CD14-positive monocyte (primary cell): ENCODE data around the gene GALT. TPM values are rescaled to one million over a fixed set of nuclear protein-coding genes. Genes with fewer than 3 reads are reported as not detected.

Source experiments
- DNase-seq, 3 donors: peaks; one replicate each; pipeline ENCODE4 v3.0.0-alpha.2; 2011 to 2022
- H2AFZ ChIP-seq: 2 replicates; pipeline ENCODE4 v1.6.0; 2012; ENCODE audit warnings: mild to moderate bottlenecking, low read depth, low read length, inconsistent platforms; ENCODE audit not compliant: insufficient read depth, poor library complexity, severe bottlenecking
- H3K27ac ChIP-seq, 2 donors: 1 replicate in 1 of 2; 2 replicates in 1 of 2; pipeline ENCODE4 v1.5.1; 2012 to 2013; ENCODE audit warnings: low read length in 2 of 2, control low read depth in 1 of 2, inconsistent platforms in 1 of 2, low read depth in 1 of 2, mild to moderate bottlenecking in 1 of 2
- H3K27me3 ChIP-seq, 2 donors: one replicate each; pipeline versions ENCODE4 v1.6.0 to v1.6.1; 2011 to 2013; ENCODE audit warnings: low read length in 2 of 2; ENCODE audit not compliant: control insufficient read depth in 2 of 2, insufficient read depth in 2 of 2
- H3K36me3 ChIP-seq, 2 donors: replicated peaks in 1 of 2; 1 replicate in 1 of 2; 2 replicates in 1 of 2; pipeline versions ENCODE4 v1.5.1 to v1.6.1; 2012 to 2013; ENCODE audit warnings: low read length in 2 of 2, control low read depth in 1 of 2, inconsistent platforms in 1 of 2, mild to moderate bottlenecking in 1 of 2; ENCODE audit not compliant: insufficient read depth in 2 of 2, control insufficient read depth in 1 of 2
- H3K4me1 ChIP-seq, 2 donors: 1 replicate in 1 of 2; 2 replicates in 1 of 2; pipeline versions ENCODE4 v1.5.1 to v1.6.1; 2012 to 2013; ENCODE audit warnings: low read length in 2 of 2, control low read depth in 1 of 2, inconsistent platforms in 1 of 2, mild to moderate bottlenecking in 1 of 2, moderate library complexity in 1 of 2; ENCODE audit not compliant: insufficient read depth in 2 of 2, control insufficient read depth in 1 of 2
- H3K4me2 ChIP-seq: replicated peaks from 2 replicates; pipeline ENCODE3; 2012; ENCODE audit warnings: low read length, moderate library complexity, mild to moderate bottlenecking; ENCODE audit not compliant: poor library complexity, severe bottlenecking; ENCODE audit errors: extremely low read depth
- H3K4me3 ChIP-seq, 3 experiments: fragments of 200-600 bp in 1 of 3; sonication (generic) in 1 of 3; replicated peaks in 1 of 3; 1 replicate in 2 of 3; 2 replicates in 1 of 3; pipeline ENCODE4 v1.5.1; 2011 to 2013; ENCODE audit warnings: low read length in 3 of 3, mild to moderate bottlenecking in 3 of 3, control low read depth in 2 of 3, low read depth in 2 of 3, inconsistent platforms in 1 of 3, moderate library complexity in 1 of 3
- H3K79me2 ChIP-seq: 2 replicates; pipeline ENCODE4 v1.6.0; 2012; ENCODE audit warnings: mild to moderate bottlenecking, control low read depth, inconsistent platforms, low read length, moderate library complexity; ENCODE audit not compliant: insufficient read depth
- H3K9ac ChIP-seq: 2 replicates; pipeline ENCODE4 v1.6.0; 2017; ENCODE audit warnings: low read length, mild to moderate bottlenecking; ENCODE audit not compliant: insufficient read depth, poor library complexity, severe bottlenecking
- H3K9me3 ChIP-seq, 2 donors: replicated peaks in 1 of 2; 1 replicate in 1 of 2; 2 replicates in 1 of 2; pipeline versions ENCODE4 v1.5.1 to v1.6.1; 2012 to 2013; ENCODE audit warnings: low read length in 2 of 2, control low read depth in 1 of 2; ENCODE audit not compliant: control insufficient read depth in 1 of 2, insufficient read depth in 1 of 2
- H4K20me1 ChIP-seq: 2 replicates; pipeline ENCODE4 v1.6.0; 2012; ENCODE audit warnings: mild to moderate bottlenecking, low read length, control low read depth, moderate library complexity; ENCODE audit not compliant: insufficient read depth
- H3K27ac Mint-ChIP-seq, 7 donors: one replicate each; pipeline ENCODE4 v1.8.0; 2020; ENCODE audit warnings: mild to moderate bottlenecking in 7 of 7, mixed read lengths in 7 of 7, moderate library complexity in 6 of 7, inconsistent platforms in 2 of 7
- H3K27me3 Mint-ChIP-seq, 3 donors: one replicate each; pipeline ENCODE4 v1.8.0; 2021 to 2022; ENCODE audit warnings: low read depth in 3 of 3, mild to moderate bottlenecking in 3 of 3, mixed read lengths in 3 of 3, moderate library complexity in 3 of 3, inconsistent platforms in 1 of 3
- H3K36me3 Mint-ChIP-seq, 2 donors: one replicate each; pipeline ENCODE4 v1.8.0; 2020; ENCODE audit warnings: mixed read lengths in 2 of 2, inconsistent platforms in 1 of 2, mild to moderate bottlenecking in 1 of 2
- H3K4me1 Mint-ChIP-seq: one replicate; pipeline ENCODE4 v1.8.0; 2020; ENCODE audit warnings: mild to moderate bottlenecking, mixed read lengths
- H3K4me3 Mint-ChIP-seq, 2 donors: one replicate each; pipeline ENCODE4 v1.8.0; 2020; ENCODE audit warnings: mild to moderate bottlenecking in 2 of 2, mixed read lengths in 2 of 2, moderate library complexity in 1 of 2
- H3K9me3 Mint-ChIP-seq, 7 donors: one replicate each; pipeline ENCODE4 v1.8.0; 2020 to 2022; ENCODE audit warnings: mixed read lengths in 7 of 7, mild to moderate bottlenecking in 6 of 7, moderate library complexity in 6 of 7, inconsistent platforms in 2 of 7
- CTCF ChIP-seq: fragments of 200-600 bp; IDR thresholded peaks from one replicate; pipeline ENCODE4 v1.8.0; 2022; ENCODE audit warnings: antibody characterized with exemption, mild to moderate bottlenecking
- WGBS: methylation state at CpG from one replicate; pipeline ENCODE4 v1.1.5; 2013; ENCODE audit warnings: missing lambda C conversion rate; ENCODE audit not compliant: insufficient coverage; 5-methylcytosine and 5-hydroxymethylcytosine counted together
- intact Hi-C, 2 donors: fragments of 100-400 bp; cut with micrococcal nuclease; formaldehyde crosslinking; loops; one replicate each; pipeline versions ENCODE4 v1.15.0 to v1.15.1; 2023
- polyA plus RNA-seq, 3 donors: library from polyadenylated mRNA; depleted of rRNA in 1 of 3; unstranded in 2 of 3; stranded (reverse) in 1 of 3; fragments of 300-500 nt in 2 of 3; fragments of >200 nt in 1 of 3; fragmentation: Illumina TruSeq in 2 of 3; gene quantifications; 1 replicate in 2 of 3; 2 replicates in 1 of 3; pipeline ENCODE4 v1.2.3, GENCODE V29; 2012 to 2021

GALT gene
- polyA plus RNA-seq, 3 donors: 25.6 to 103 (median 26.9) TPM

GRCh38 chr9:34629491-34629808, 17.0 kb upstream of the GALT start:
- H3K9me3 Mint-ChIP-seq: peaks cover 0 to 28% (median 4%) of the 10 kb centered on the region in 7 donors
- Histone ChIP-seq H3K27ac (no peak overlapping the region), H2AFZ (no peak overlapping the region), H3K4me3 (no peak overlapping the region), H3K27me3 (peaks cover 60 to 78% of the 10 kb centered on the region in 2 donors), H3K79me2 (no peaks in the 10 kb centered on the region), H3K9ac (no peak overlapping the region), H4K20me1 (no peaks in the 10 kb centered on the region), H3K36me3 (no peaks in the 10 kb centered on the region), H3K9me3 (peaks cover 0 to 23% of the 10 kb centered on the region in 2 donors), H3K4me1 (peaks cover 0 to 10% of the 10 kb centered on the region in 2 donors), H3K4me2 (no peak overlapping the region)
- DNase-seq: no peak
- H3K4me1 Mint-ChIP-seq: peaks cover 17% of the 10 kb centered on the region
- peaks cover 2 to 8% of the 10 kb centered on the region in 2 donors for H3K36me3 Mint-ChIP-seq
- no peak for TF ChIP-seq CTCF
- 38% methylated on average over 4 of the region's 5 CpGs for WGBS
- peaks cover 70 to 83% (median 80%) of the 10 kb centered on the region in 3 donors for H3K27me3 Mint-ChIP-seq
- H3K4me3 Mint-ChIP-seq: peak overlapping the region; percentile 70 to 87
- intact Hi-C loops: no loop called here
- H3K27ac Mint-ChIP-seq: no peak overlapping the region

DNA sequence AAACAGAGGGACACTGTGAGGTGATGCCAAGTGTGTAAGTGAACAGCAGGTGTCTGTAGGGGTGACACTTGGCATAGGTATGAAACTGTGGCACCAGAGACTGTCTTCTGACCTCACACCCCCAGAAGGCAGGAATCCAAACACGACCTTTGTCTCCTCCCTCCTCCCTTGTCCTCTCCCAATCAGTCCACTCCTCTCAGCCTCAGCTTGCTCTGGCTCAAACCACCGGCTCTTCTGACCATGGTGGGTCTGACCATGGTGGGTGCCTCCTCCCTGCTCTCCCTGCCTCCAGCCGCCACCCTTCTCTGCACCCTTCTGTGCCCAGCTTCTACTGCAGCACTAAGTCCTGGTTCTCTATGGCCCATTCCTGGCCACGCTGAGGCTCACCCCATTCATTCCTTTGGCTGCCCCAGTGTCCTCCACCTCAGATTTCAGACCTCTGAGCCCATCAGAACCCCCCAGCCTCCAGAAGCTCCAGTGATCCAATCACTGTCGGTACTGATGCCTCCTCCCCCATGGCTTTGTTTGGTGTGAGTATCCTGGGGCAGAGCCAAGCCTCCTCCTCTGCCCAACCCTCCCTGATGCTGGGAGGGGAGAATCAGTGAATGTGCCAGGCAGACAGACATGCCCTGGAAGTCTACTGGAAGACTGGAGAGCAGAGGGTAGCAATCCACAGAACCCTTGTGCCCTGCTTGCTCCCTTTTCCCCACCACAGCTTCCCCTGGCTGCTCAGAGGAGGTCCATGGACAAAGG, 15.9 kb upstream of the GALT start:
- TF ChIP-seq CTCF: no peak
- H3K4me2 ChIP-seq: no peak overlapping the region
- H3K9me3 Mint-ChIP-seq: peaks cover 0 to 21% (median 4%) of the 10 kb centered on the region in 7 donors
- peaks cover 0 to 9% of the 10 kb centered on the region in 2 donors for H3K36me3 ChIP-seq
- peaks cover 12 to 18% of the 10 kb centered on the region in 2 donors for H3K36me3 Mint-ChIP-seq
- H3K27ac Mint-ChIP-seq: peak overlapping the region in 1 of 7 donors; percentile 10
- no peak overlapping the region for H3K4me3 ChIP-seq
- H3K27ac ChIP-seq: no peak overlapping the region
- no peak for DNase-seq
- H3K79me2 ChIP-seq: no peaks in the 10 kb centered on the region
- H2AFZ ChIP-seq: no peak overlapping the region
- peaks cover 50 to 66% of the 10 kb centered on the region in 2 donors for H3K27me3 ChIP-seq
- 54% methylated on average over 4 of the region's 5 CpGs for WGBS
- H3K4me1 Mint-ChIP-seq: peaks cover 18% of the 10 kb centered on the region
- peaks cover 61 to 71% (median 71%) of the 10 kb centered on the region in 3 donors for H3K27me3 Mint-ChIP-seq
- H3K4me1 ChIP-seq: peaks cover 0 to 10% of the 10 kb centered on the region in 2 donors
- H4K20me1 ChIP-seq: no peaks in the 10 kb centered on the region
- peak overlapping the region in 1 of 2 donors; percentile 87 for H3K4me3 Mint-ChIP-seq
- H3K9ac ChIP-seq: no peak overlapping the region
- intact Hi-C loops: no loop called here
- H3K9me3 ChIP-seq: peaks cover 0 to 20% of the 10 kb centered on the region in 2 donors
